GM18526 (cell line): ENCODE data around the gene APBB3.

Experiments used
- POLR2A ChIP-seq: IDR thresholded peaks from 3 replicates; pipeline ENCODE4 v1.6.1; 2011; ENCODE audit not compliant: insufficient read length; ENCODE audit errors: extremely low read depth

The APBB3 gene

GRCh38 chr5:140548300-140548688 lies 16.1 kb downstream of the APBB3 start:
- TF ChIP-seq POLR2A = no peak

GRCh38 chr5:140547508-140548299 lies 16.7 kb downstream of the APBB3 start, which contains the start of gene EIF4EBP3:
Gene EIF4EBP3 (plus strand): TSS chr5:140547662. CDS start chr5:140547738, 76 bp downstream.
- peak; percentile 56 for TF ChIP-seq POLR2A

DNA sequence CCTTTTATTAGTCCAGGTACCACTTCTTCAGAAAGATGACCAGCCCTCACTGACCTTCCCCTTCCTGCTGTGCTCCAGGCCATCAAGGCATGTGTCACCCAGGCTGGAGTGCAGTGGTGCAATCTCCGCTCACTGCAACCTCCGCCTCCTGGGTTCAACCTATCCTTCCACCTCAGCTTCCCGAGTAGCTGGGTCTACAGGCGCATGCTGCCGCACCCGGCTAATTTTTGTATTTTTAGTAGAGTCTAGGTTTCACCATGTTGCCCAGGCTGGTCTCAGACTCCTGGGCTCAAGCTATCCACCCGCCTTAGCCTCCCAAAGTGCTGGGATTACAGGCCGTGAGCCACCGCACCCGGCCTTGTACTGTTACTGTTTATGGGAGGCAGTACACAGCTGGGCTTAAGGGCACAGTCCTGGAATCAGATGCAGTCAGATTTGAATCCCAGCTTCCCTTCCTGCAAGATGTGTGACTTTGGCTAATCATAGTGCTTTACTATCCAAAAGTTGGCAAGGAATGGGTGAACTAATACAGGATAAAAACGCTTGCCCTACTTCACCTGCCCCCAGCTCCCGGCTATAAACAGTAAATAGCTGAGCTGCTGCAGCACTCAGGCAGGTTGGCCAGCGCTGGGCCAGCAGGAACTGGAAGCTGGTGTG lies 17.4 kb downstream of the APBB3 start:
- no peak for TF ChIP-seq POLR2A

GRCh38 chr5:140545606-140546005 lies 18.8 kb downstream of the APBB3 start:
- TF ChIP-seq POLR2A = no peak

DNA sequence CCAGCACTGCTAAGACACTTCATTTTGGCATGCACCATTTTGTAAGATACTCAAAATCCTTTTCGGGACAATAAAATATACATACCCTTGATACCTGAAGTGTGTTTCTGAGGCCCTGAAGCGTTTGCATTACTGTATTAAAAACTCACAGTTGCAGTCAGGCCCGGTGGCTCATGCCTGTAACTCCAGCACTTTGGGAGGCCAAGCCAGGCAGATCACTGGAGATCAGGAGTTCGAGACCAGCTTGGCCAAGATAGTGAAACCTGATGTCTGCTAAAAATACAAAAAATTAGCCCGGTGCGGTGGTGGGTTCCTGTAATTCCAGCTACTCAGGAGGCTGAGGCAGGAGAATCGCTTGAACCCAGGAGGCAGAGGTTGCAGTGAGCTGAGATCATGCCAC lies 19.4 kb downstream of the APBB3 start:
- TF ChIP-seq POLR2A = no peak

GRCh38 chr5:140542972-140543371 lies 21.4 kb downstream of the APBB3 start:
- TF ChIP-seq POLR2A = no peak

DNA sequence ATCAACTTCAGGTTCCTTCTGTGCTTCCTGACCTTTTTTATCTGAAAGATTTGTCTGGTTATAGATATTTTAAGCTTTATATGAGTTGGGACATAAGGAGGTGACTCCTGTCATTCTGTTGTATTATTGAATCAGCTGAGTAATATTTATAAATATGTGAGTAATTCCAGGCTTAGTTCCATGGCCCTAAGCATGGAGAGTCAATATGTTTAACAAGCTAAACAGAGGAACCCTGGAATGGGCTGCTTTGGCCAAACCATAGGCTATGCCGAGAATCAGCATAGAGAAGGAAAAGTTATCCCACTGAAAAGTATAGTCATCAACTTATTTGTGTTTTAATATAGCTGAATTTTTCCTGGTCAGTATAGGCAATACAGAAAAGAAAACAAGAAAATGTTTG lies 24.2 kb downstream of the APBB3 start:
- TF ChIP-seq POLR2A = no peak

DNA sequence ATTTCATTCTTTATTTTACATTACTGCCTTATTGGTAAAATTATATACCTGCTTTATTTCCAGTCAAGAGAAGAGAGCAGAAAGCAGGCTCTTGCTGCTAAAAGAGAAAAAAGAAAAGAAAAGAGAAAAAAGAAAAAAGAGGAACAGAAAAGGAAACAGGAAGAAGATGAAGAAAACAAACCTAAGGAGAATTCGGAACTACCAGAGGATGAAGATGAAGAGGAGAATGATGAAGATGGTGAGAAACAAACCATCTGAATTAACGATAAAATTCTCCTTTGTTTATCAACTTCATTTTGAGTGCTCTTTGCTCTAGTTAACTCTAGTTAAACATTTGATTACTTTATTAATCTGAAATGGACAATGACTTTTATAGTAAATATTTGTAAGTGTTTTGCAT lies 40.4 kb downstream of the APBB3 start:
- TF ChIP-seq POLR2A = no peak

GRCh38 chr5:140513124-140513523 lies 51.3 kb downstream of the APBB3 start:
- TF ChIP-seq POLR2A = no peak

DNA sequence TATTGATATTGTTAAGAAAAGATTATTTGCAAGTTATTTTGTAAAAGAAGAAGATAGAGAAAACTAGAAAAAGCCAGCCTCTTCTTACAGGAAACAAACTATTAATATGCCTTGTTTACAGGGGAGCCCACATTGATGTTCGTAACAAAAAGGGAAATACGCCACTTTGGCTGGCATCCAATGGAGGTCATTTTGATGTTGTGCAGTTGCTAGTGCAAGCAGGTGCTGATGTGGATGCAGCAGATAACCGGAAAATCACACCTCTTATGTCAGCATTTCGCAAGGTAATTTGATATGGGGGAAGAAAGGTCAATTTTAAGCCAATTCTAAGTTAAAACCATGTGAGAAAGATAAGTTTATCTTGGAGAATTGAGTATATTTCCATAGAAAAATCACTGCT lies 54.5 kb downstream of the APBB3 start:
- no peak for TF ChIP-seq POLR2A
